NCI-H2171 treated with DMSO at 0.1 percent for 48 hours (cell line): ENCODE data around the gene MRPL49.
"Not testable (repeated sequence)": the region's sequence is repeated elsewhere in the genome, so short reads cannot be mapped to it uniquely, and the experiment has no call there.

Source experiments
- DNase-seq: peaks from one replicate; lab custom pipeline; 2025; lab: John Stamatoyannopoulos, UW

Gene MRPL49

GRCh38 chr11:65117206-65118096, 4.7 kb upstream of the MRPL49 start, which contains the start of gene ZNHIT2:
Gene ZNHIT2, minus strand, starts transcription at chr11:65117701. Its CDS starts 48 bp downstream, at chr11:65117653.
- DNase-seq, result peak; percentile 98

GRCh38 chr11:65118097-65118837, 3.9 kb upstream of the MRPL49 start:
- DNase-seq, result no peak

GRCh38 chr11:65118891-65119669, 3.0 kb upstream of the MRPL49 start:
- not testable (repeated sequence) for DNase-seq

- no peak for DNase-seq
Observed at GRCh38 chr11:65119670-65119995, 2.5 kb upstream of the MRPL49 start.

- DNase-seq, result no peak
Observed at GRCh38 chr11:65120831-65121230, 1.3 kb upstream of the MRPL49 start.

GRCh38 chr11:65121447-65121864, 665 bp upstream of the MRPL49 start:
- no peak for DNase-seq

GRCh38 chr11:65124480-65125196, 2.5 kb downstream of the MRPL49 start:
- DNase-seq, result no peak

DNA sequence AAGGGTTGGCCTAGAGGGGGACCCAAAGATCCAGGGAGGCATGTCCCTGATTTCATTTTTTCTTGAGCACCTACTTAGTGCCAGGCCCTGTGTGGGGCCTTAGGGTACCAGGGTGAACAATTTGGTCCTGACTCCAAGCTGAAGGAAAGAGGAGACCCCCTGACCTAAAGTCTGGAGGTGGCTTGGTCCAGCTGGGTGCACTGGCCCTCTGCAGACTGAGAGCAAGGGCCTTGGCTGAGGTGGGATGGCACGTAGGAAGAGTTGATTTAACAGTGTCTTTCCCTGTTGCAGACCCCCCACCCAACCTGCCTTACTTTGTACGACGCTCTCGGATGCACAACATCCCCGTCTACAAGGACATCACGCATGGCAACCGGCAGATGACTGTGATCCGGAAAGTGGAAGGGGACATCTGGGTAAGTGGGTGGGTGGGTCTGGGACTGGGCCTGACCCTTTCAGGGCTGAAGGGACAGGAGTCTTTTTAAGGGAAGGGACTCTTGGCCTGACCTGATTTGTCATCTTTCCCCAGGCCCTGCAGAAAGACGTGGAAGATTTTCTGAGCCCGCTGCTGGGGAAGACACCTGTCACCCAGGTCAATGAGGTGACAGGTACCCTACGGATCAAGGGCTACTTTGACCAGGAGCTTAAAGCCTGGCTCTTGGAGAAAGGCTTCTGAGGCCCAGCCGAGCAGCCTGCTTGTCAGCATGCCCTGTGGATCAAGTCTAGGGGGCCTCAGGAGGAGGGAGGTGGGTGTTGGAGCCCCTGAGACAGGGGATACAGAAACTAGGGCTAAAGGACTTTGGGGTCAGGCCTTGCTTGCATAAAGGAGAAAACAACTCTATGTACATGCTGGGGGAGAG, 3.3 kb downstream of the MRPL49 start:
- no peak for DNase-seq

- DNase-seq, result no peak
Observed at GRCh38 chr11:65126624-65127274, 4.6 kb downstream of the MRPL49 start.

DNA sequence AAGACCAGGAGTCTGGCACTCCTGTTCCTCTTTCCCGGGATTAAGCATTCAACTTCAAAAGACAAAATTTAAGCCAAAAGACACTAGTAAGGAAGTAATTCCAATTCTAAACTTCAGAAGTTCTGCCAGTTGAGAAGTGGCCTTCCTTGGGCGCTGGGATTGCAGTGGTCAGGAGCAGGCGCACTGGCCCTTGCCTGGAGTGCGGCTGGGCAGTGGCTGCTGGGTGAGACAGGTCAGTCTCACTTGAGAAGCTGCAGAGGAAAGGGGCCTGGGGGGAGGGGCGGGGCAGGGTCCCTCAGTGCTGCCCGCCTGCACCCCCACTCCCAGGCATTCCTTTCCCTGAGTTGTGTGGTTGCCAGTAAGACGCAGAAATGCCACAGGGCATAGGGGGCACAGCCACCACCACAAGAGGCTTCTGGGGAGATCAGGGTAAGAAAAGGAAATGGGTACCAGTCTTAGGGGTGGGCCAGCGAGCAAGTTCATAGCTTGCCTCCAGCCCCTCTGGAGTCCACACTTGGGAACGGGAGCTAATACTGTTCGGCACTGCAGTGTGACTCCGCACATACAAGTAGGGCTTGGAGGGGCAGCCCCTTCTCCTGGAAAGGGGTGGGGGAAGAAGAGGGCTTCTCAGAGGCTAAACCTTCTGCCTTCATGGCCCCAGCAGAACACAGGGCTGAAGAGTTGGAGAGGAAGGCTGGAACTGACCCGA, 5.5 kb downstream of the MRPL49 start:
- DNase-seq, result no peak

- DNase-seq, result no peak
Observed at GRCh38 chr11:65128182-65129145, 6.3 kb downstream of the MRPL49 start.

- no peak for DNase-seq
Observed at GRCh38 chr11:65129649-65130441, 7.7 kb downstream of the MRPL49 start.

GRCh38 chr11:65130631-65131416, 8.7 kb downstream of the MRPL49 start:
- no peak for DNase-seq

- DNase-seq, result no peak
Observed at GRCh38 chr11:65131417-65131776, 9.3 kb downstream of the MRPL49 start.

GRCh38 chr11:65131895-65132237, 9.7 kb downstream of the MRPL49 start:
- no peak for DNase-seq

DNA sequence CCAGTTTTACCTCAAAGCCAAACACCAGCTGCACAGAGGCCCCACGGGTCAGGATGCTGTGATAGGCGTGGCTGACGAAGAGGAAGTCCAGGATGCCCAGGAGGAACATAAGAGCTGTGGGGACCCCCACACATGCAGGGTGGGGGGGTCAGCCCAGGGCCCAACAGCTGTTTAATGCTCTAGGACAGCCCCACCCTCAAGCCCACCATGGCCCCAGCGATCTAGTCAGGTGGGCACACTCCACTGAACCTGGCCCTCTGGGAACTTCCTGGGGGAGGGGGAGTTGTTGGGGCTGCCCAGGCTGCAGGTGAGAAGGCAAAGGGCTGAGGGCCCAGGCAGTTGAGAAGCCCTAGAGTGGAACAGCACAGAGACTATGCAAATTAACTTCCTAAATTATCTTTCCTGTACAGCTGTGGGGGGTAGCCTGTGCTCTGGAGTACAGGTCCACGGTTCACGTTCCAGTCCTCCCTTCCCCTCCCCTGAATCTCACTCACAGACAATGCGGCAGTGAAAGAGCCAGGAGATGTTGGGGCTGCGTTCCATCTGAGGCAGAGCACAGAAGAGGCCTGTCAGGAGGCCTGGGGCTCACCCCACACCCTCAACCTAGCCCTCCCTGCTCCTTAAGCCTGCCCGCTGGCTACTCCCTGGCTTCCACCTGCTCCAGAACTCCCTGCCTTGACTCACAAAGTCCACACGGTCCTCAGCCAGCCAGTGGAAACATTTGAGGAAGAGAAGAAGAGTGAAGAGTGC, 10.3 kb downstream of the MRPL49 start:
- no peak for DNase-seq
